MM.1S (cell line): ENCODE data around the gene OXCT1.
"Not testable (repeated sequence)": the region's sequence is repeated elsewhere in the genome, so short reads cannot be mapped to it uniquely, and the experiment has no call there.

Experiments
- DNase-seq: peaks from one replicate; pipeline ENCODE4 v3.0.0-alpha.2; 2015
- H2AFZ ChIP-seq: fragments of 300-600 bp; sonication (generic); 2 replicates; pipeline ENCODE4 v1.6.0; 2016; ENCODE audit warnings: antibody characterized with exemption, low read length
- H3F3A ChIP-seq: fragments of 300-600 bp; sonication (generic); 2 replicates; pipeline ENCODE4 v1.6.1; 2016; ENCODE audit warnings: mild to moderate bottlenecking, antibody characterized with exemption, low read length, moderate library complexity, mixed read lengths; ENCODE audit not compliant: insufficient read depth
- H3K27ac ChIP-seq: fragments of 300-600 bp; sonication (generic); 2 replicates; pipeline ENCODE4 v1.5.1; 2016; ENCODE audit warnings: mild to moderate bottlenecking, low read length
- H3K27me3 ChIP-seq: fragments of 300-600 bp; sonication (generic); replicated peaks from 2 replicates; pipeline ENCODE4 v1.6.0; 2016; ENCODE audit warnings: low read length; ENCODE audit not compliant: insufficient read depth
- H3K36me3 ChIP-seq: fragments of 300-600 bp; sonication (generic); replicated peaks from 2 replicates; pipeline ENCODE4 v1.6.1; 2016; ENCODE audit warnings: mild to moderate bottlenecking, low read length, mixed read lengths; ENCODE audit not compliant: insufficient read depth
- H3K4me1 ChIP-seq: fragments of 300-600 bp; sonication (generic); 2 replicates; pipeline ENCODE4 v1.6.1; 2016; ENCODE audit warnings: low read length, mixed read lengths
- H3K4me2 ChIP-seq: fragments of 300-600 bp; sonication (generic); 2 replicates; pipeline ENCODE4 v1.6.0; 2016; ENCODE audit warnings: low read depth, low read length
- H3K4me3 ChIP-seq: fragments of 300-600 bp; sonication (generic); 2 replicates; pipeline ENCODE4 v1.5.1; 2016; ENCODE audit warnings: low read length, mixed read lengths
- H3K79me2 ChIP-seq: fragments of 300-600 bp; sonication (generic); 2 replicates; pipeline ENCODE4 v1.6.1; 2016; ENCODE audit warnings: mixed run types, low read length, mixed read lengths
- H3K9ac ChIP-seq: fragments of 300-600 bp; sonication (generic); 2 replicates; pipeline ENCODE4 v1.6.1; 2016; ENCODE audit warnings: low read length, mixed read lengths
- H3K9me2 ChIP-seq: fragments of 300-600 bp; sonication (generic); replicated peaks from 2 replicates; pipeline ENCODE4 v1.6.1; 2016; ENCODE audit warnings: mild to moderate bottlenecking, low read length, mixed read lengths; ENCODE audit not compliant: insufficient read depth
- H3K9me3 ChIP-seq: fragments of 300-600 bp; sonication (generic); replicated peaks from 2 replicates; pipeline ENCODE4 v1.6.1; 2016; ENCODE audit warnings: mild to moderate bottlenecking, low read length, mixed read lengths; ENCODE audit not compliant: insufficient read depth
- H4K20me1 ChIP-seq: fragments of 300-600 bp; sonication (generic); 2 replicates; pipeline ENCODE4 v1.6.1; 2016; ENCODE audit warnings: mild to moderate bottlenecking, low read length, moderate library complexity, mixed read lengths; ENCODE audit not compliant: insufficient read depth
- CTCF ChIP-seq: fragments of 300-600 bp; sonication (generic); IDR thresholded peaks from 2 replicates; pipeline ENCODE4 v1.5.1; 2016; ENCODE audit warnings: antibody characterized with exemption, low read length, mixed read lengths
- EZH2 ChIP-seq: fragments of 300-600 bp; sonication (generic); optimal IDR thresholded peaks from 2 replicates; pipeline ENCODE3; 2017; ENCODE audit warnings: low read depth, mild to moderate bottlenecking, antibody characterized with exemption, low read length, mixed read lengths
- EZH2phosphoT487 ChIP-seq: fragments of 300-600 bp; sonication (generic); IDR thresholded peaks from 2 replicates; pipeline ENCODE4 v1.6.1; 2018; ENCODE audit warnings: antibody characterized with exemption, low read length

The OXCT1 gene

DNA sequence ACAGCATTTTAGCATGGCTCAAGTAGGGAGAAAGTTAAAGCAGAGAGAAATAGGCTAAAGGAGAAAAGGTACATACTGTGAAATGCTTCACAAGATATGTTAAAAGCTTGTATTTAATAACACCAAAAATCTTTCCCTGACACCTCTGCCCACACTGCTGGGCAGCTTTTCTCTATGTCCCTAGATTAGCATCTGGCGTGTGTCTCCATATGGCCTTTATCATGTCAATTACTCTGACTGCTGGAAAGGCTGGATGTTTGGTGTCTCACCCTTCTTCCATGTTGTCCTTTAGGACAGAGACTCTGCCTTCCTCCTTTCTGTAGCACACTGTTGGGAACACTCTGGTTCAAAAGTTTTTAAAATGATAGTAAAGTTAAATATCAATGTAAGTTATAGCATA, 122.5 kb downstream of the OXCT1 start:
- DNase-seq: no peak
- no peaks in the 10 kb centered on the region for H3K79me2 ChIP-seq
- H3K9me2 ChIP-seq: no peaks in the 10 kb centered on the region
- H3K9ac ChIP-seq: no peak overlapping the region
- TF ChIP-seq EZH2 (no peak), CTCF (no peak), EZH2phosphoT487 (no peak)
- no peaks in the 10 kb centered on the region for H3F3A ChIP-seq
- no peaks in the 10 kb centered on the region for H3K9me3 ChIP-seq
- no peaks in the 10 kb centered on the region for H3K4me1 ChIP-seq
- H3K36me3 ChIP-seq: peaks cover 4% of the 10 kb centered on the region; the same call in 1 of the 2 replicates
- no peak overlapping the region for H3K4me3 ChIP-seq
- H4K20me1 ChIP-seq: no peaks in the 10 kb centered on the region
- H2AFZ ChIP-seq: no peak overlapping the region
- no peak overlapping the region for H3K4me2 ChIP-seq
- no peaks in the 10 kb centered on the region for H3K27me3 ChIP-seq
- no peak overlapping the region for H3K27ac ChIP-seq

GRCh38 chr5:41747301-41747700, 122.9 kb downstream of the OXCT1 start:
- TF ChIP-seq CTCF (no peak), EZH2 (no peak), EZH2phosphoT487 (no peak)
- no peak overlapping the region for H3K4me3 ChIP-seq
- H3K27ac ChIP-seq: no peak overlapping the region
- H3K9me2 ChIP-seq: no peaks in the 10 kb centered on the region
- no peaks in the 10 kb centered on the region for H3K4me1 ChIP-seq
- no peak for DNase-seq
- H3K27me3 ChIP-seq: no peaks in the 10 kb centered on the region
- H4K20me1 ChIP-seq: no peaks in the 10 kb centered on the region
- H3K9me3 ChIP-seq: no peaks in the 10 kb centered on the region
- no peaks in the 10 kb centered on the region for H3F3A ChIP-seq
- peaks cover 4% of the 10 kb centered on the region; the same call in 1 of the 2 replicates for H3K36me3 ChIP-seq
- H3K9ac ChIP-seq: no peak overlapping the region
- no peak overlapping the region for H3K4me2 ChIP-seq
- no peaks in the 10 kb centered on the region for H3K79me2 ChIP-seq
- no peak overlapping the region for H2AFZ ChIP-seq

- H3K9me2 ChIP-seq, H3K79me2 ChIP-seq, H3K9ac ChIP-seq, H4K20me1 ChIP-seq, H3K9me3 ChIP-seq, H2AFZ ChIP-seq, H3K4me2 ChIP-seq, H3K4me3 ChIP-seq, H3F3A ChIP-seq, H3K36me3 ChIP-seq, H3K27ac ChIP-seq, DNase-seq, H3K4me1 ChIP-seq, H3K27me3 ChIP-seq: not testable (repeated sequence)
Observed at GRCh38 chr5:41742608-41743007, 127.6 kb downstream of the OXCT1 start.

DNA sequence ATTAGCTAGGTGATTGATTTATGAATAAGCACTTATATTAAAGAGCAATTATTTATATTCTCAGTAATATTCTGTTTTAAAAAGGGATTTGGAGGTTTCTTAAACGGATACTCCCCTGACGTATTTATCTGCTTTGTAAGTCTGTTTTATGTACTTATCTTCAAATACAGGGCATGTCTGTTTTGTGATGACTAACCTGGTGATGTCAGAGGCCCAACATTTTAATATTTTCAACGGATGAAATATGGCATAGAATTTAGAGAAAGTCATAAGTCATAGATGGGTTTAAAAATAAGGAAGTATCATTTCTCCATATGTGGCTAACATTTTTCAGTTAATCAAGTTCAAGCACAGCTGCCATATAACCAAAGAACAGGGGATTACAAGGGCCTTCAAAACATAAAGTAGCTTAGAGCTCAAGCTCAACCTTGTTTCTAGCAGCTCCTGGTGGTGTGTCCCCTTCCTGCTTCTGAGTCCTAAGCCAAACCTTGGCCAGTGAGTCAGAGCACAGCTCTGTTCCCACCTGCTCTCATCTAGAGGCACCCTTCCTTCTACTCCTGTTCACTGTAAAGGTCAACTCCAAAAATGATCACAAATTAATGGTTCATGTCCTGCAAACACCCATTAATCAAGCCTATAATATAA, 131.4 kb downstream of the OXCT1 start:
- Histone ChIP-seq H3K4me2 (no peak overlapping the region), H3K9ac (no peak overlapping the region), H3F3A (no peaks in the 10 kb centered on the region), H3K27ac (no peak overlapping the region), H3K79me2 (no peaks in the 10 kb centered on the region), H3K4me3 (no peak overlapping the region), H3K9me2 (no peaks in the 10 kb centered on the region; the same call in 1 of the 2 replicates), H4K20me1 (no peaks in the 10 kb centered on the region), H3K9me3 (no peaks in the 10 kb centered on the region), H2AFZ (no peak overlapping the region), H3K4me1 (no peaks in the 10 kb centered on the region), H3K36me3 (0 out of 2 replicates have a peak, but pooled peaks cover 3% of the 10 kb centered on the region), H3K27me3 (no peaks in the 10 kb centered on the region)
- TF ChIP-seq CTCF (no peak), EZH2 (no peak), EZH2phosphoT487 (no peak)
- no peak for DNase-seq
